ENCODE measurements around the gene TRAPPC3L. TPM values are rescaled to one million over a fixed set of nuclear protein-coding genes. Genes with fewer than 3 reads are reported as not detected.

Gene TRAPPC3L
- total and polyA plus RNA-seq, 2 of the 13 experiments (the other 11 are each of a cell fraction or from before 2014, with no cell fraction given), result not detected

- TF ChIP-seq ZIK1 (CRISPR knock-in tag; IDR thresholded peaks at IDR 0.05; ENCODE audit: borderline replicate concordance, low read depth) (no peak), MYC (CRISPR knock-in tag; IDR thresholded peaks at IDR 0.05; ENCODE audit: borderline replicate concordance) (no peak), ZNF329 (CRISPR knock-in tag; IDR thresholded peaks at IDR 0.05; ENCODE audit: low read depth) (no peak), HHEX (CRISPR knock-in tag; IDR thresholded peaks at IDR 0.05) (peak; percentile 76), HMGA1 (CRISPR knock-in tag; conservative IDR thresholded peaks at IDR 0.05) (no peak), ELK4 (CRISPR knock-in tag; IDR thresholded peaks at IDR 0.05; ENCODE audit: borderline replicate concordance) (no peak), MAF1 (CRISPR knock-in tag; IDR thresholded peaks at IDR 0.05; ENCODE audit: borderline replicate concordance) (no peak), ZNF160 (CRISPR knock-in tag; IDR thresholded peaks at IDR 0.05) (no peak), AHDC1 (CRISPR knock-in tag; IDR thresholded peaks at IDR 0.05; ENCODE audit: borderline replicate concordance) (peak; percentile 85), ZNF547 (CRISPR knock-in tag; IDR thresholded peaks at IDR 0.05) (no peak), ZNF331 (CRISPR knock-in tag; IDR thresholded peaks at IDR 0.05) (no peak), ZNF891 (CRISPR knock-in tag; IDR thresholded peaks at IDR 0.05) (no peak), ZNF335 (CRISPR knock-in tag; IDR thresholded peaks at IDR 0.05) (peak; percentile 54; the same call in 1 of the 2 replicates), RCOR2 (CRISPR knock-in tag; IDR thresholded peaks at IDR 0.05) (no peak), THRA (CRISPR knock-in tag; IDR thresholded peaks at IDR 0.05; ENCODE audit: borderline replicate concordance) (no peak), SNAI1 (CRISPR knock-in tag; IDR thresholded peaks at IDR 0.05; ENCODE audit: borderline replicate concordance) (no peak), ZNF674 (CRISPR knock-in tag; IDR thresholded peaks at IDR 0.05; ENCODE audit: low read depth) (no peak), TARDBP (CRISPR knock-in tag; IDR thresholded peaks at IDR 0.05) (peak; percentile 64; the same call in 1 of the 2 replicates), NR1H2 (CRISPR knock-in tag; IDR thresholded peaks at IDR 0.05; ENCODE audit: borderline replicate concordance, low read depth) (no peak), DNMT3B (CRISPR knock-in tag; conservative IDR thresholded peaks at IDR 0.05) (no peak), ONECUT2 (CRISPR knock-in tag; IDR thresholded peaks at IDR 0.05) (no peak), ATRX (CRISPR knock-in tag; IDR thresholded peaks at IDR 0.05; ENCODE audit: borderline replicate concordance) (no peak), CCDC6 (CRISPR knock-in tag; IDR thresholded peaks at IDR 0.05) (no peak), SP2 (CRISPR knock-in tag; IDR thresholded peaks at IDR 0.05) (no peak)
These were observed 5.3 kb upstream of the TRAPPC3L start (continued) for GRCh38 chr6:116550796-116551195.

Data from HepG2 (cell line).